Sigmoid colon (tissue), 7 donors: ENCODE results near the gene S100A10. TPM values are rescaled to one million over a fixed set of nuclear protein-coding genes. Genes with fewer than 3 reads are reported as not detected.

Experiments used
- DNase-seq: peaks from one replicate; pipeline ENCODE4 v3.0.0-alpha.2; 2019
- H3K27ac ChIP-seq, 4 donors: fragments of 200-600 bp; sonication (generic); one replicate each; pipeline ENCODE4 v1.5.1; 2016 to 2019; ENCODE audit warnings: mild to moderate bottlenecking in 1 of 4
- H3K27me3 ChIP-seq, 3 donors: fragments of 200-600 bp; sonication (generic); one replicate each; pipeline ENCODE4 v1.5.1; 2019; ENCODE audit warnings: mild to moderate bottlenecking in 1 of 3
- H3K36me3 ChIP-seq, 4 donors: fragments of 200-600 bp; sonication (generic); one replicate each; pipeline ENCODE4 v1.5.1; 2016 to 2019
- H3K4me1 ChIP-seq, 4 donors: fragments of 200-600 bp; sonication (generic); one replicate each; pipeline ENCODE4 v1.5.1; 2017 to 2019
- H3K4me3 ChIP-seq, 4 donors: fragments of 200-600 bp; sonication (generic); one replicate each; pipeline ENCODE4 v1.5.1; 2017 to 2019; ENCODE audit warnings: mild to moderate bottlenecking in 2 of 4, moderate library complexity in 1 of 4
- H3K9me3 ChIP-seq, 4 donors: fragments of 200-600 bp in 3 of 4; sonication (generic) in 3 of 4; one replicate each; pipeline versions ENCODE4 v1.5.1 to v1.6.1; 2013 to 2019
- EP300 ChIP-seq, 4 donors: sonication (generic); formaldehyde crosslinking; IDR thresholded peaks; one replicate each; pipeline ENCODE4 v1.6.1; 2017; ENCODE audit warnings: antibody characterized with exemption in 4 of 4
- POLR2A ChIP-seq, 2 donors: fragments of 450-650 bp; IDR thresholded peaks; one replicate each; pipeline ENCODE4 v1.6.1; 2016; ENCODE audit warnings: antibody characterized with exemption in 2 of 2, mild to moderate bottlenecking in 2 of 2, moderate library complexity in 2 of 2
- POLR2AphosphoS5 ChIP-seq, 4 donors: sonication (generic); formaldehyde crosslinking; IDR thresholded peaks; one replicate each; pipeline ENCODE4 v1.6.1; 2017; ENCODE audit warnings: antibody characterized with exemption in 4 of 4
- WGBS, 2 donors: extraction: QIAGEN DNeasy Blood & Tissue Kit; methylation state at CpG; one replicate each; pipeline ENCODE4 v1.1.7; 2013; 5-methylcytosine and 5-hydroxymethylcytosine counted together
- intact Hi-C: fragments of 100-400 bp; cut with DNase I; formaldehyde crosslinking; loops from one replicate; pipeline ENCODE4 v1.15.1; 2023
- polyA plus RNA-seq, 3 donors: library from polyadenylated mRNA; stranded (reverse); fragments of 200-250 nt; gene quantifications; one replicate each; pipeline ENCODE4 v1.2.3, GENCODE V29; 2013
- total RNA-seq, 4 donors: library from RNA; depleted of rRNA; stranded (reverse); fragments of >200 nt; gene quantifications; one replicate each; pipeline ENCODE4 v1.1.0, GENCODE V29; 2016
- TF ChIP-seq, protein P1 (sequence below), 4 experiments: fragments of 450-650 bp in 3 of 4; fragments of 200-600 bp in 1 of 4; IDR thresholded peaks; one replicate each; pipeline ENCODE4 v1.5.1; 2016 to 2019; ENCODE audit warnings: antibody characterized with exemption in 4 of 4, mild to moderate bottlenecking in 3 of 4, moderate library complexity in 2 of 4
- donor health status: healthy with polysubstance abuse.
- donor health status: Bipolar disorder and iron deficiency.
- donor health status: healthy.

The S100A10 gene
- total and polyA plus RNA-seq, 7 donors, result 20.2 to 1,816 (median 57.9) TPM

DNA sequence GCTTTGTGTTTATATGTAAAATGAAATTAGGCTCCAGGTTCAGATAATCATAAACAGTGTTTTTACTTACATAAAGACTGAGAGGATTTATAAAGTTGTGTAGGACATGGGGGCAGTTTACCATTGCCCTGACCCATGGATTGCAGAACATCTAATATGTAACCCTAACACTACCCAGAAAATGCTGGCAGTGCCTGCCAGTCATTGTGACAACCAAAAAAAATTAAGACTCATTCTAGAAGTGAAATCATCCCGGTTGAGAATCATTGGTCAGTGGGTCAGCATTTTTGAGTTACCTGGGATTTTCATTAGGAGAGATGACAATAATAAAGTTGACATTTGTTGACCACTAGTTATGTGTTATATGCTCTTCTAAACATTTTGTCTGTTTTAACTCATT is 53.1 kb downstream of the S100A10 start:
- intact Hi-C loops, result no loop called here
- 51 to 73% methylated on average over 1 of the region's 1 CpG for WGBS, 2 donors
- Histone ChIP-seq H3K4me3 (no peak overlapping the region), H3K4me1 (peaks cover 0 to 44% (median 29%) of the 10 kb centered on the region in 4 donors), H3K36me3 (no peaks in the 10 kb centered on the region), H3K9me3 (no peaks in the 10 kb centered on the region), H3K27me3 (no peaks in the 10 kb centered on the region), H3K27ac (peak overlapping the region in 3 of 4 donors; percentile 41 to 68 (median 64))
- TF ChIP-seq EP300 (IDR thresholded peaks at IDR 0.05), result no peak
- TF ChIP-seq, protein P1, sequence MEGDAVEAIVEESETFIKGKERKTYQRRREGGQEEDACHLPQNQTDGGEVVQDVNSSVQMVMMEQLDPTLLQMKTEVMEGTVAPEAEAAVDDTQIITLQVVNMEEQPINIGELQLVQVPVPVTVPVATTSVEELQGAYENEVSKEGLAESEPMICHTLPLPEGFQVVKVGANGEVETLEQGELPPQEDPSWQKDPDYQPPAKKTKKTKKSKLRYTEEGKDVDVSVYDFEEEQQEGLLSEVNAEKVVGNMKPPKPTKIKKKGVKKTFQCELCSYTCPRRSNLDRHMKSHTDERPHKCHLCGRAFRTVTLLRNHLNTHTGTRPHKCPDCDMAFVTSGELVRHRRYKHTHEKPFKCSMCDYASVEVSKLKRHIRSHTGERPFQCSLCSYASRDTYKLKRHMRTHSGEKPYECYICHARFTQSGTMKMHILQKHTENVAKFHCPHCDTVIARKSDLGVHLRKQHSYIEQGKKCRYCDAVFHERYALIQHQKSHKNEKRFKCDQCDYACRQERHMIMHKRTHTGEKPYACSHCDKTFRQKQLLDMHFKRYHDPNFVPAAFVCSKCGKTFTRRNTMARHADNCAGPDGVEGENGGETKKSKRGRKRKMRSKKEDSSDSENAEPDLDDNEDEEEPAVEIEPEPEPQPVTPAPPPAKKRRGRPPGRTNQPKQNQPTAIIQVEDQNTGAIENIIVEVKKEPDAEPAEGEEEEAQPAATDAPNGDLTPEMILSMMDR (IDR thresholded peaks at IDR 0.05), result no peak
- no peak for TF ChIP-seq POLR2A (IDR thresholded peaks at IDR 0.05)
- no peak for TF ChIP-seq POLR2AphosphoS5 (IDR thresholded peaks at IDR 0.05)
- no peak for DNase-seq

DNA sequence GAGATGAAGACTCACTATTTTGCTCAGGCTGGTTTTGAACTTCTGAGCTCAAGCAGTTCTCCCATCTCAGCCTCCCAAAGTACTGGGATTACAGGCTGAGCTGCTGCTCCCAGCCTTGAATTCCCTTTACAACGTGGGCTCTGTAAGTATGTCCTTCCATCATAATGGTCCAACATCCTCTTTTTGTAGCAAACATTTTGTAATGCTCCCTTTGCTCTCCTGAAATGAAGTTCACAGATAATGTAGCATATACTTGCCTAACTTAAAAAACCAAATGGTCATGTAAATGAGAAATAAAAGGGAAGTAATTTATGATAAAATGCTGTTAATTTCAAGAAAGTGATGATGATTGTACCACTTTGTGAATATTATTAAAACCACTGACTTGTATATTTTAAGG is 53.9 kb downstream of the S100A10 start:
- Histone ChIP-seq H3K9me3 (no peaks in the 10 kb centered on the region), H3K27me3 (no peaks in the 10 kb centered on the region), H3K4me3 (no peak overlapping the region), H3K27ac (no peak overlapping the region), H3K4me1 (peaks cover 0 to 37% (median 25%) of the 10 kb centered on the region in 4 donors), H3K36me3 (no peaks in the 10 kb centered on the region)
- intact Hi-C loops, result no loop called here
- DNase-seq, result no peak
- TF ChIP-seq POLR2A (IDR thresholded peaks at IDR 0.05), result no peak
- TF ChIP-seq POLR2AphosphoS5 (IDR thresholded peaks at IDR 0.05), result no peak
- no peak for TF ChIP-seq EP300 (IDR thresholded peaks at IDR 0.05)
- 31 to 63% methylated on average over 1 of the region's 1 CpG for WGBS, 2 donors

DNA sequence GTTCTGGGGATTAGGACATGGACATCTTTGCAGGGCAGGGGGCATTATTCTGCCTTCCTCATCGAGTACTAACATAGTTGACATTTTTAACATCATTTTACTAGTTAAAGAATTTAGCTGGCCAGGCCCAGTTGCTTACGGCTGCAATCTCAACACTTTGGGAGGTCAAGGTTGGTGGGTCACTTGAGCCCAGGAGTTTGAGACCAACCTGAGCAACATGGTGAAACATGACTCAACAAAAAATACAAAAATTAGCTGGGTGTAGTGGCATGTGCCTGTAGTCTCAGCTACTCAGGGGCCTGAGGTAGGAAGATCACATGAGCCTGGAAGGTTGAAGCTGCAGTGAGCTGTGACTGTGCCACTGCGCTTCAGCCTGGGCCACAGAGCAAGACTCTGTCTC is 54.5 kb downstream of the S100A10 start:
- Histone ChIP-seq H3K27me3 (no peaks in the 10 kb centered on the region), H3K4me3 (no peak overlapping the region), H3K4me1 (peaks cover 0 to 31% (median 18%) of the 10 kb centered on the region in 4 donors), H3K27ac (no peak overlapping the region), H3K9me3 (no peaks in the 10 kb centered on the region), H3K36me3 (no peaks in the 10 kb centered on the region)
- no peak for DNase-seq
- WGBS, 2 donors, result 93 to 94% methylated on average over 3 of the region's 3 CpGs
- TF ChIP-seq EP300 (IDR thresholded peaks at IDR 0.05) (no peak), POLR2AphosphoS5 (IDR thresholded peaks at IDR 0.05) (no peak), POLR2A (IDR thresholded peaks at IDR 0.05) (no peak)
- TF ChIP-seq, protein P1 (IDR thresholded peaks at IDR 0.05), result no peak
- intact Hi-C loops, result no loop called here

DNA sequence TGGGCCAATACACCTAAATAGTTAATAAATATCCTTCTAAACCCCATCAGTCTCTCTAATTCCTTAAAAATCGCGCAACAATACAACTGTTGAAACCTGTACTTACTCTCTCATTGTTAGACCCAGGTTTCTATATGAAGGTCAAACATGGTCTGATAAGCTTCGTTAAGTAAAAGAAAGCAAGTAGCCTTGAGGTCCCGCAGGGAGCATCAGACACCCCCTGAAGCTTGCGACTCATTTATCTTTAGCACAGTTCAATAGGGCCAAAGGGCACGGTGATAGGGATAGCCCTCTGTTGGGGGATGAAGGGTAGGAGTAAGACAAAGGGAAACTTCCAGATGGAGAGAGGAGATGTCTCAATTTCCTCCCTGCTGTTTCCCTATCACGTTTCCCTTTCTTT is 57.0 kb downstream of the S100A10 start:
- intact Hi-C loops, result no loop called here
- DNase-seq, result no peak
- Histone ChIP-seq H3K27me3 (no peaks in the 10 kb centered on the region), H3K27ac (no peak overlapping the region), H3K4me1 (peaks cover 0 to 14% (median 10%) of the 10 kb centered on the region in 4 donors), H3K9me3 (no peaks in the 10 kb centered on the region), H3K36me3 (no peaks in the 10 kb centered on the region), H3K4me3 (no peak overlapping the region)
- no peak for TF ChIP-seq POLR2AphosphoS5 (IDR thresholded peaks at IDR 0.05)
- no peak for TF ChIP-seq POLR2A (IDR thresholded peaks at IDR 0.05)
- TF ChIP-seq EP300 (IDR thresholded peaks at IDR 0.05), result no peak
- TF ChIP-seq, protein P1 (IDR thresholded peaks at IDR 0.05), result no peak
- WGBS, 2 donors, result 18 to 64% methylated on average over 7 of the region's 7 CpGs

DNA sequence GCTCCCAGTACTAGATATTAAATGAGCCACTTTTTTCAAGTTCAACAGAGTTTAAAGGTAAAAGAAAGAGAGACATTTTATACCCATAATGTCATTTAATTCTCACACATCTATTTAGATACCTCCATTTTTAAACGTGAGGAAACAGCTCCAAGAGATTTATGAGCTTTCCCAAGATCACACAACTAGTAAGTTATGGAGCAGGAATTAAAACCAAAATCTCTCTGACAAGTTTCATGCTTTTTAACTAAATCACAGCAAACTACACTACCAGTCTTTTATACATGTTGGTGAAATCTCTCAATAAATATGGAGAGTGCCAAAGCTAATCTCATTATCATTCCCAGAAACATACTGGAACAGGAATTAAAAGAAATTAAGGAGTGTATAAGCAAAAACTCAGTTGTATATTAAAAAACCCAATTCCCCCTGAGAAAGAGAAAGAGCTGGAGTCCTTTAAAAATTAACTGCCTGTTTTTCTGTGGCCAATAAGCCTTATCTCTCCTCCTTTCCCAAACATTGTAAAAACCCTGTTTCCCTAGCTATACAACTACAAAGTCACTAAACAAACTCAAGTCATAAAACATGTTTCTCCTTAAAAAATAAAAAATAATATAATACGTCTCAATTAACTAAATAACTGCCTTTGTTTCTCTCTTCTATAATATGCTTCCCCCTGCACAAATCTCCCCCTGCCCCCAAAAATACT is 57.6 kb downstream of the S100A10 start:
- Histone ChIP-seq H3K4me3 (no peak overlapping the region), H3K4me1 (peaks cover 0 to 8% (median 4%) of the 10 kb centered on the region in 4 donors), H3K27me3 (no peaks in the 10 kb centered on the region), H3K27ac (no peak overlapping the region), H3K9me3 (no peaks in the 10 kb centered on the region), H3K36me3 (no peaks in the 10 kb centered on the region)
- TF ChIP-seq POLR2AphosphoS5 (IDR thresholded peaks at IDR 0.05) (no peak), EP300 (IDR thresholded peaks at IDR 0.05) (no peak), POLR2A (IDR thresholded peaks at IDR 0.05) (no peak)
- TF ChIP-seq, protein P1 (IDR thresholded peaks at IDR 0.05), result no peak
- no peak for DNase-seq
- intact Hi-C loops, result no loop called here
- 14 to 53% methylated on average over 2 of the region's 2 CpGs for WGBS, 2 donors
